ENCODE data around the gene RBM33. TPM values are rescaled to one million over a fixed set of nuclear protein-coding genes. Genes with fewer than 3 reads are reported as not detected.

The RBM33 gene
- polyA plus RNA-seq, 3 donors: 15.0 to 27.7 (median 22.2) TPM

DNA sequence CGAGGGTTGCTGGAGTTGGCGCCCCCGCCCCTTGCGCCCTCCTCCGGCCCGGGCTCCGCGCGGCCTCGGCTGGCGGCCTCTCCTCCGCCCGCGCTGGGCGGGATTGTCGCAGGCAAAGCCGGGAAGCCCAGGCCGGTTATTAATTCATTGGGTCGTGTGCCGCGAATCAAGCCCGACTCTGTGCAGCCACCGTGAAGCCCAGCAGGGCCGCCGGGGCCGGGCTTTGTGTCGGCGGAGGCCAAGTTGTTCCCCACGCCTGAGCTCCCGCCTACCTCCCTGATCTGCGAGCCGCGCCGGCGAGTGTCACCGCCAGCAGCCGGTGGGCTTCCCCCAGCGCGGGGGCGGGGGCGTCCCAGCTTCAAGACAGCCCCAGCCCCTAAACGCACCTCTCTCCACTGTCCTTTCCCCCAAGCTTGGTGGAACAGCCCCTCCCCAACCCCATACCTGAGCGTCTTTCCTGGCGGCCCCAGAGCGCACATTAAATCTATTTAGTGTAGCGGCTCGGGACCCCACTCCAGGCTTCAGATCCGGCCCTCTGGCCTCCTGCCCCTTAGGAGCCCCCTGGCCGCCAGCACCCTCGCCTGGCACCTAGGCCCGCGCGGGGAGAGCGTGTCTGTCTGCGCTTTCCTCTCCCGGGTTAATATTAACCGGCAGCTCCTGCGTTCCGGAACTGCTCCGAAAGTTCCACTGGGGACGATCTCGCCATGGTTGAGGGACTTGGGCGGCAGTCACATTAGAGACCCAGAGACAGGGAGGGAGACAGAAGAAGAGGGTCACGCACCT lies 164.3 kb downstream of the RBM33 start:
- Mint-ChIP-seq H3K4me3 (peak overlapping the region in 1 of 2 donors; percentile 84), H3K9me3 (peaks cover 0 to 35% (median 7%) of the 10 kb centered on the region in 7 donors), H3K36me3 (peaks cover 2 to 6% of the 10 kb centered on the region in 2 donors), H3K27ac (no peak overlapping the region), H3K4me1 (peaks cover 33% of the 10 kb centered on the region), H3K27me3 (ENCODE audit: low read depth in 3 of 3) (peaks cover 86 to 97% (median 87%) of the 10 kb centered on the region in 3 donors)
- TF ChIP-seq, protein P1, sequence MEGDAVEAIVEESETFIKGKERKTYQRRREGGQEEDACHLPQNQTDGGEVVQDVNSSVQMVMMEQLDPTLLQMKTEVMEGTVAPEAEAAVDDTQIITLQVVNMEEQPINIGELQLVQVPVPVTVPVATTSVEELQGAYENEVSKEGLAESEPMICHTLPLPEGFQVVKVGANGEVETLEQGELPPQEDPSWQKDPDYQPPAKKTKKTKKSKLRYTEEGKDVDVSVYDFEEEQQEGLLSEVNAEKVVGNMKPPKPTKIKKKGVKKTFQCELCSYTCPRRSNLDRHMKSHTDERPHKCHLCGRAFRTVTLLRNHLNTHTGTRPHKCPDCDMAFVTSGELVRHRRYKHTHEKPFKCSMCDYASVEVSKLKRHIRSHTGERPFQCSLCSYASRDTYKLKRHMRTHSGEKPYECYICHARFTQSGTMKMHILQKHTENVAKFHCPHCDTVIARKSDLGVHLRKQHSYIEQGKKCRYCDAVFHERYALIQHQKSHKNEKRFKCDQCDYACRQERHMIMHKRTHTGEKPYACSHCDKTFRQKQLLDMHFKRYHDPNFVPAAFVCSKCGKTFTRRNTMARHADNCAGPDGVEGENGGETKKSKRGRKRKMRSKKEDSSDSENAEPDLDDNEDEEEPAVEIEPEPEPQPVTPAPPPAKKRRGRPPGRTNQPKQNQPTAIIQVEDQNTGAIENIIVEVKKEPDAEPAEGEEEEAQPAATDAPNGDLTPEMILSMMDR (IDR thresholded peaks at IDR 0.05): no peak
- Histone ChIP-seq H3K9me3 (replicated peaks in 1 of 2; ENCODE audit: control insufficient read depth in 1 of 2, insufficient read depth in 1 of 2, low read length in 2 of 2) (peaks cover 0 to 29% of the 10 kb centered on the region in 2 donors), H3K79me2 (ENCODE audit: insufficient read depth, low read length) (no peaks in the 10 kb centered on the region), H3K36me3 (replicated peaks in 1 of 2; ENCODE audit: control insufficient read depth in 1 of 2, insufficient read depth in 2 of 2, low read length in 2 of 2) (no peaks in the 10 kb centered on the region), H4K20me1 (ENCODE audit: insufficient read depth, low read length) (no peaks in the 10 kb centered on the region), H3K4me1 (ENCODE audit: control insufficient read depth in 1 of 2, insufficient read depth in 2 of 2, low read length in 2 of 2) (peaks cover 24 to 40% of the 10 kb centered on the region in 2 donors), H3K27me3 (ENCODE audit: control insufficient read depth in 2 of 2, insufficient read depth in 2 of 2, low read length in 2 of 2) (peaks cover 82 to 95% of the 10 kb centered on the region in 2 donors), H2AFZ (ENCODE audit: insufficient read depth, low read depth, low read length, poor library complexity, severe bottlenecking) (no peak overlapping the region), H3K4me3 (replicated peaks in 1 of 3; ENCODE audit: low read depth in 2 of 3, low read length in 3 of 3) (no peak overlapping the region), H3K27ac (ENCODE audit: low read depth in 1 of 2, low read length in 2 of 2) (no peak overlapping the region), H3K9ac (ENCODE audit: insufficient read depth, low read length, poor library complexity, severe bottlenecking) (no peak overlapping the region), H3K4me2 (replicated peaks; ENCODE audit: extremely low read depth, low read length, poor library complexity, severe bottlenecking) (no peak overlapping the region)
- WGBS (ENCODE audit: insufficient coverage): under 1% methylated on average over 62 of the region's 64 CpGs
- DNase-seq: no peak
- intact Hi-C loops (cut with micrococcal nuclease): no loop called here

DNA sequence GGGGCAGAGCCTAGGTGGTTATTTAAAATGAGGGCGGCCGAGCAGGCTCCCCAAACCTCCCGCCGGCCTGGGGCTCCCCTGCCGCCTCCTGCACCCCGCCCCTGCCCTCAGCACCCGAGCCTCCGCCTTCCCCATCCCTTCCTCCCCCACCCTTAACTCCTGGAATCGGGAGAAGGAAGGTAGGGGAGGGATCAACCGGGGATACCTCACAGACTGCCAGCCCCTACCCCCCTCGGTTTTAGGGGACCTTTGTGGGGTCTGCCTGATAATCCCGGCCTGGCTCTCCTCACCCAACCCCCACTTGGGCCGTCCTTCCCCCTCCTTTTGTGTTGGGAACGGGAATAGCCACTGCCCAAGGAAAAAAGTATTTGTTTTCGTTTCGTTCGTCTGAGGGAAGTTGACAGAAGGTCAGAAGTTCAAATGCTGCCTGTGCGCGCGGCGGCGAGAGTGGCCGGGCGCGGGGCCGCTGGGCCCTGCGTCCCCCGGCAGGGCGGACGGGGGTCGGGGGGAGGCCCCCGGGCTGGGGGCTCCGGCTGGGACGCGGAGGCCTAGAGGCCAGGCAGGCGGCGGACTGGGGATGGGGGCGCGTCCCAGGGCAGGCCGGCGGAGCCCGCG lies 165.0 kb downstream of the RBM33 start:
- Histone ChIP-seq H3K27ac (ENCODE audit: low read depth in 1 of 2, low read length in 2 of 2) (no peak overlapping the region), H4K20me1 (ENCODE audit: insufficient read depth, low read length) (no peaks in the 10 kb centered on the region), H3K4me3 (replicated peaks in 1 of 3; ENCODE audit: low read depth in 2 of 3, low read length in 3 of 3) (no peak overlapping the region), H3K4me1 (ENCODE audit: control insufficient read depth in 1 of 2, insufficient read depth in 2 of 2, low read length in 2 of 2) (peaks cover 21 to 33% of the 10 kb centered on the region in 2 donors), H3K9ac (ENCODE audit: insufficient read depth, low read length, poor library complexity, severe bottlenecking) (no peak overlapping the region), H3K4me2 (replicated peaks; ENCODE audit: extremely low read depth, low read length, poor library complexity, severe bottlenecking) (no peak overlapping the region), H3K79me2 (ENCODE audit: insufficient read depth, low read length) (no peaks in the 10 kb centered on the region), H2AFZ (ENCODE audit: insufficient read depth, low read depth, low read length, poor library complexity, severe bottlenecking) (no peak overlapping the region), H3K27me3 (ENCODE audit: control insufficient read depth in 2 of 2, insufficient read depth in 2 of 2, low read length in 2 of 2) (peaks cover 83 to 96% of the 10 kb centered on the region in 2 donors), H3K36me3 (replicated peaks in 1 of 2; ENCODE audit: control insufficient read depth in 1 of 2, insufficient read depth in 2 of 2, low read length in 2 of 2) (no peaks in the 10 kb centered on the region), H3K9me3 (replicated peaks in 1 of 2; ENCODE audit: control insufficient read depth in 1 of 2, insufficient read depth in 1 of 2, low read length in 2 of 2) (peaks cover 0 to 29% of the 10 kb centered on the region in 2 donors)
- Mint-ChIP-seq H3K4me3 (peak overlapping the region in 1 of 2 donors; percentile 88), H3K9me3 (peaks cover 0 to 35% (median 8%) of the 10 kb centered on the region in 7 donors), H3K36me3 (peaks cover 2 to 6% of the 10 kb centered on the region in 2 donors), H3K27ac (no peak overlapping the region), H3K27me3 (ENCODE audit: low read depth in 3 of 3) (peaks cover 88 to 98% (median 89%) of the 10 kb centered on the region in 3 donors), H3K4me1 (peaks cover 28% of the 10 kb centered on the region)
- WGBS (ENCODE audit: insufficient coverage): 3% methylated on average over 29 of the region's 43 CpGs
- intact Hi-C loops (cut with micrococcal nuclease): no loop called here
- DNase-seq: no peak
- TF ChIP-seq, protein P1 (IDR thresholded peaks at IDR 0.05): no peak
